HCT116 (cell line): Measurements from ENCODE around the gene BRIP1. TPM values are rescaled to one million over a fixed set of nuclear protein-coding genes. Genes with fewer than 3 reads are reported as not detected.

Source experiments
- ATAC-seq: fragments of 200-7000 bp; cut with Tn5 transposase; 2 replicates; pipeline ENCODE4 v1.9.1; 2020; ENCODE audit warnings: mild to moderate bottlenecking, moderate library complexity
- BruUV-seq: library from RNA; stranded (reverse); fragments of 400-500 nt; replicated peaks from 2 replicates; lab custom pipeline; 2021; lab: Mats Ljungman, UMichigan
- CTCF ChIA-PET: fragments of 300-600 bp; sonication (Branson Sonifier 250); formaldehyde crosslinking; loops from one replicate; lab custom pipeline; 2021; ENCODE audit warnings: antibody characterized with exemption; lab: Charles Lee
- POLR2A ChIA-PET: fragments of 300-600, 350-600 bp; sonication (Branson Sonifier 250); formaldehyde crosslinking; loops from one replicate; lab custom pipeline; 2021; ENCODE audit warnings: antibody characterized with exemption; lab: Charles Lee
- RAD21 ChIA-PET, 2 experiments: fragments of 300-600 bp; sonication (Branson Sonifier 250); formaldehyde crosslinking; loops; one replicate each; lab custom pipeline; 2023; ENCODE audit warnings: low total read pairs in 2 of 2; ENCODE audit not compliant: uncharacterized antibody in 2 of 2, unreplicated experiment in 2 of 2, low non-redundant PET in 1 of 2; lab: Charles Lee
- DNase-seq: peaks from one replicate; pipeline ENCODE4 v3.0.0-alpha.2; 2010; ENCODE audit warnings: low read depth, low spot score
- H2AFZ ChIP-seq: fragments of 200-600 bp; shearing (Covaris generic), sonication (generic); 2 replicates; pipeline ENCODE4 v1.6.1; 2017; ENCODE audit warnings: low read depth, mixed run types, mixed read lengths, antibody characterized with exemption, low read length; ENCODE audit not compliant: poor library complexity, severe bottlenecking
- H3K27ac ChIP-seq: 2 replicates; pipeline ENCODE4 v1.5.1; 2012; ENCODE audit warnings: low read depth, low read length
- H3K27me3 ChIP-seq: fragments of 200-600 bp; sonication (generic); 2 replicates; pipeline ENCODE4 v1.6.1; 2016; ENCODE audit warnings: mixed run types, low read length, mixed read lengths; ENCODE audit not compliant: insufficient read depth
- H3K36me3 ChIP-seq, 2 experiments: fragments of 200-500 bp in 1 of 2; fragments of 200-600 bp in 1 of 2; sonication (Bioruptor generic) in 1 of 2; sonication (generic) in 1 of 2; 2 replicates each; pipeline versions ENCODE4 v1.5.1 to v1.6.1; 2014 to 2016; ENCODE audit warnings: low read length in 2 of 2, inconsistent platforms in 1 of 2, mixed read lengths in 1 of 2, mixed run types in 1 of 2; ENCODE audit not compliant: insufficient read depth in 2 of 2, control insufficient read depth in 1 of 2
- H3K4me1 ChIP-seq, 2 experiments: fragments of 200-600 bp in 1 of 2; sonication (generic) in 1 of 2; 2 replicates each; pipeline versions ENCODE4 v1.5.1 to v1.6.1; 2012 to 2017; ENCODE audit warnings: low read length in 2 of 2, inconsistent platforms in 1 of 2, mild to moderate bottlenecking in 1 of 2, mixed read lengths in 1 of 2, mixed run types in 1 of 2, moderate library complexity in 1 of 2; ENCODE audit not compliant: insufficient read depth in 2 of 2, control insufficient read depth in 1 of 2
- H3K4me2 ChIP-seq: fragments of 200-600 bp; sonication (generic); 2 replicates; pipeline ENCODE4 v1.6.1; 2017; ENCODE audit warnings: mixed run types, low read length, mixed read lengths
- H3K4me3 ChIP-seq, 2 experiments: fragments of 200-600 bp in 1 of 2; sonication (generic) in 1 of 2; replicated peaks in 1 of 2; 2 replicates each; pipeline ENCODE4 v1.5.1; 2011 to 2016; ENCODE audit warnings: low read length in 2 of 2, control low read depth in 1 of 2, low read depth in 1 of 2, mild to moderate bottlenecking in 1 of 2, mixed read lengths in 1 of 2, mixed run types in 1 of 2
- H3K79me2 ChIP-seq: fragments of 200-600 bp; sonication (generic); 2 replicates; pipeline ENCODE4 v1.6.1; 2017; ENCODE audit warnings: mild to moderate bottlenecking, mixed run types, low read length, moderate library complexity, mixed read lengths; ENCODE audit not compliant: insufficient read depth
- H3K9ac ChIP-seq: fragments of 200-600 bp; sonication (generic); 2 replicates; pipeline ENCODE4 v1.6.1; 2016; ENCODE audit warnings: low read length, mixed read lengths
- H3K9me2 ChIP-seq: fragments of 200-600 bp; sonication (generic), shearing (Covaris generic); 2 replicates; pipeline ENCODE4 v1.6.1; 2017; ENCODE audit warnings: mixed run types, mild to moderate bottlenecking, moderate library complexity; ENCODE audit not compliant: insufficient read depth
- H3K9me3 ChIP-seq, 2 experiments: fragments of 200-500 bp in 1 of 2; fragments of 200-600 bp in 1 of 2; sonication (Bioruptor generic) in 1 of 2; sonication (generic) in 1 of 2; 2 replicates each; pipeline ENCODE4 v1.6.1; 2014 to 2017; ENCODE audit warnings: low read length in 2 of 2, mixed read lengths in 2 of 2, inconsistent platforms in 1 of 2, low read depth in 1 of 2, mild to moderate bottlenecking in 1 of 2, mixed run types in 1 of 2, moderate library complexity in 1 of 2; ENCODE audit not compliant: control insufficient read depth in 1 of 2, insufficient read depth in 1 of 2
- H4K20me1 ChIP-seq: fragments of 200-600 bp; sonication (generic), shearing (Covaris generic); 2 replicates; pipeline ENCODE4 v1.6.1; 2017; ENCODE audit warnings: mixed run types, mild to moderate bottlenecking, moderate library complexity; ENCODE audit not compliant: insufficient read depth
- ATF3 ChIP-seq: IDR thresholded peaks from 2 replicates; pipeline ENCODE4 v1.6.1; 2012
- CBX3 ChIP-seq: IDR thresholded peaks from 2 replicates; pipeline ENCODE4 v1.6.1; 2012; ENCODE audit warnings: low read depth
- CEBPB ChIP-seq: IDR thresholded peaks from 2 replicates; pipeline ENCODE4 v1.6.1; 2012; ENCODE audit warnings: low read depth
- EZH2phosphoT487 ChIP-seq: fragments of 200-600 bp; IDR thresholded peaks from 2 replicates; pipeline ENCODE4 v1.6.1; 2018; ENCODE audit warnings: antibody characterized with exemption, borderline replicate concordance
- SIN3A ChIP-seq: IDR thresholded peaks from 2 replicates; pipeline ENCODE4 v1.6.1; 2012; ENCODE audit warnings: low read depth
- SRF ChIP-seq: IDR thresholded peaks from 2 replicates; pipeline ENCODE4 v1.6.1; 2012; ENCODE audit warnings: low read depth
- ZFX ChIP-seq: fragments of 450-650 bp; IDR thresholded peaks from 2 replicates; pipeline ENCODE4 v1.6.1; 2017
- intact Hi-C: fragments of 100-400 bp; cut with micrococcal nuclease; formaldehyde crosslinking; loops from 2 replicates; pipeline ENCODE4 v1.10.0; 2022
- total RNA-seq: library from RNA; stranded (reverse); gene quantifications from one replicate; pipeline ENCODE4 v1.2.1, GENCODE V29; 2021; ENCODE audit not compliant: unreplicated experiment

BRIP1 gene
- total RNA-seq, 1 experiment from 2014 or later, result 22.2 TPM

- ATAC-seq, result no peak
- Histone ChIP-seq H2AFZ (peak overlapping the region; percentile 47), H3K36me3 (no peaks in the 10 kb centered on the region)
- TF ChIP-seq CEBPB (no peak), CBX3 (peak; percentile 35; the same call in 1 of the 2 replicates)
- TF ChIP-seq, all 23 proteins: peak for 1
- 0 out of 4 replicates have a peak, but pooled peaks cover 0 to 3% of the 10 kb centered on the region in 2 experiments for H3K9me3 ChIP-seq
- H3K79me2 ChIP-seq, result no peaks in the 10 kb centered on the region
- no peaks in the 10 kb centered on the region for H4K20me1 ChIP-seq
- ChIA-PET POLR2A (no interaction called here), RAD21 (interaction anchor here (0.7 to 2.7 kb wide), 3 partner anchors 229 to 475 kb away, joined by 3 to 14 read pairs (median 6); partner anchors contain the start of gene BRIP1 (in 1 of the 2)), CTCF (interaction anchor here (1.2 to 4.0 kb wide), 6 partner anchors 153 to 474 kb away, joined by 3 to 40 read pairs (median 10); no protein-coding TSS in a partner anchor)
- no peak overlapping the region for H3K27ac ChIP-seq
- DNase-seq, result no peak
- intact Hi-C loops, result loop anchor here (5.0 to 10.0 kb wide), 2 partner anchors 432 to 590 kb away; partner anchors contain the start of gene MED13
- BruUV-seq, result no TSS peak
- no peaks in the 10 kb centered on the region for H3K27me3 ChIP-seq
- H3K4me3 ChIP-seq, result no peak overlapping the region
- no peaks in the 10 kb centered on the region for H3K4me1 ChIP-seq
- no peak overlapping the region for H3K4me2 ChIP-seq
- H3K9me2 ChIP-seq, result 0 out of 2 replicates have a peak, but pooled peaks cover 6% of the 10 kb centered on the region
- no peak overlapping the region for H3K9ac ChIP-seq
These were observed 228.3 kb downstream of the BRIP1 start for GRCh38 chr17:61634942-61635538.

GRCh38 chr17:61634011-61634539 is 229.3 kb downstream of the BRIP1 start:
- ChIA-PET RAD21 (no interaction called here), POLR2A (no interaction called here), CTCF (interaction anchor here (1.6 to 4.0 kb wide), 2 partner anchors 432 to 475 kb away, joined by 3 to 40 read pairs; no protein-coding TSS in a partner anchor)
- no peak overlapping the region for H3K4me3 ChIP-seq
- H3K9me2 ChIP-seq, result 0 out of 2 replicates have a peak, but pooled peaks cover 6% of the 10 kb centered on the region
- intact Hi-C loops, result loop anchor here (10.0 kb wide), 1 partner anchor 591 kb away; no protein-coding TSS in a partner anchor
- H3K79me2 ChIP-seq, result no peaks in the 10 kb centered on the region
- ATAC-seq, result no peak
- DNase-seq, result no peak
- no TSS peak for BruUV-seq
- no peaks in the 10 kb centered on the region for H4K20me1 ChIP-seq
- H2AFZ ChIP-seq, result no peak overlapping the region
- H3K36me3 ChIP-seq, result no peaks in the 10 kb centered on the region
- H3K27me3 ChIP-seq, result no peaks in the 10 kb centered on the region
- no peaks in the 10 kb centered on the region for H3K4me1 ChIP-seq
- TF ChIP-seq SRF, result no peak
- TF ChIP-seq ATF3, result no peak
- no peak for TF ChIP-seq ZFX
- TF ChIP-seq EZH2phosphoT487, result no peak
- TF ChIP-seq SIN3A, result no peak
- 0 out of 4 replicates have a peak, but pooled peaks cover 0 to 3% of the 10 kb centered on the region in 2 experiments for H3K9me3 ChIP-seq
- no peak overlapping the region for H3K4me2 ChIP-seq
- no peak overlapping the region for H3K27ac ChIP-seq
- no peak overlapping the region for H3K9ac ChIP-seq
